ENCODE data around the gene ETFA. TPM values are rescaled to one million over a fixed set of nuclear protein-coding genes. Genes with fewer than 3 reads are reported as not detected.

ETFA gene
- total RNA-seq, 4 donors from 2014 or later: 65.8 to 195 (median 159) TPM

- Histone ChIP-seq H3K4me3 (no peak overlapping the region), H3K27me3 (peaks cover 68% of the 10 kb centered on the region), H3K9me3 (no peaks in the 10 kb centered on the region), H3K27ac (no peak overlapping the region), H3K36me3 (no peaks in the 10 kb centered on the region), H3K4me1 (peaks cover 4 to 38% (median 30%) of the 10 kb centered on the region in 4 donors)
- intact Hi-C loops (cut with DNase I; ENCODE audit: low total_unique reads): loop anchor here (10.0 kb wide), 1 partner anchor 139 kb away; no protein-coding TSS in a partner anchor
- in situ Hi-C loops (cut with MboI; ENCODE audit: low pct_ligation_motif_present in 1 of 4, low pct_unique_long_range_greater_than_20kb in 1 of 4, low sequenced_read_pairs in 3 of 4): loop anchor here in 1 of 4 donors (25.0 kb wide), 1 partner anchor 147 kb away; no protein-coding TSS in a partner anchor
- no peak for DNase-seq
- no peak for TF ChIP-seq CTCF (IDR thresholded peaks at IDR 0.05)
- no peak for TF ChIP-seq POLR2A (IDR thresholded peaks at IDR 0.05)
- TF ChIP-seq EP300 (IDR thresholded peaks at IDR 0.05; ENCODE audit: low read depth): no peak
- TF ChIP-seq POLR2AphosphoS5 (IDR thresholded peaks at IDR 0.05): no peak
- 48% methylated on average over 9 of the region's 9 CpGs; no CpG with 5 or more reads in 1 of the 2 donors for WGBS, 2 donors (ENCODE audit: low coverage in 1 of 2)
Measured at GRCh38 chr15:76333720-76334437, 22.6 kb upstream of the ETFA start.

GRCh38 chr15:76333309-76333708, 22.0 kb upstream of the ETFA start:
- TF ChIP-seq POLR2A (IDR thresholded peaks at IDR 0.05) (no peak), EP300 (IDR thresholded peaks at IDR 0.05; ENCODE audit: low read depth) (no peak), CTCF (IDR thresholded peaks at IDR 0.05) (no peak), POLR2AphosphoS5 (IDR thresholded peaks at IDR 0.05) (no peak)
- intact Hi-C loops (cut with DNase I; ENCODE audit: low total_unique reads): loop anchor here (10.0 kb wide), 1 partner anchor 139 kb away; no protein-coding TSS in a partner anchor
- H3K9me3 ChIP-seq: no peaks in the 10 kb centered on the region
- peaks cover 4 to 33% (median 27%) of the 10 kb centered on the region in 4 donors for H3K4me1 ChIP-seq
- in situ Hi-C loops (cut with MboI; ENCODE audit: low pct_ligation_motif_present in 1 of 4, low pct_unique_long_range_greater_than_20kb in 1 of 4, low sequenced_read_pairs in 3 of 4): loop anchor here in 1 of 4 donors (25.0 kb wide), 1 partner anchor 146 kb away; no protein-coding TSS in a partner anchor
- 80 to 100% methylated on average over 1 of the region's 1 CpG for WGBS, 2 donors (ENCODE audit: low coverage in 1 of 2)
- no peak overlapping the region for H3K27ac ChIP-seq
- no peak overlapping the region for H3K4me3 ChIP-seq
- H3K27me3 ChIP-seq: peaks cover 62% of the 10 kb centered on the region
- DNase-seq: no peak
- no peaks in the 10 kb centered on the region for H3K36me3 ChIP-seq

GRCh38 chr15:76332796-76333195, 21.5 kb upstream of the ETFA start:
- Histone ChIP-seq H3K4me1 (peaks cover 4 to 28% (median 22%) of the 10 kb centered on the region in 4 donors), H3K4me3 (no peak overlapping the region), H3K27ac (no peak overlapping the region), H3K9me3 (no peaks in the 10 kb centered on the region), H3K36me3 (no peaks in the 10 kb centered on the region), H3K27me3 (peaks cover 57% of the 10 kb centered on the region)
- no peak for DNase-seq
- in situ Hi-C loops (cut with MboI; ENCODE audit: low pct_ligation_motif_present in 1 of 4, low pct_unique_long_range_greater_than_20kb in 1 of 4, low sequenced_read_pairs in 3 of 4): loop anchor here in 1 of 4 donors (25.0 kb wide), 1 partner anchor 145 kb away; no protein-coding TSS in a partner anchor
- intact Hi-C loops (cut with DNase I; ENCODE audit: low total_unique reads): loop anchor here (10.0 kb wide), 1 partner anchor 138 kb away; no protein-coding TSS in a partner anchor
- 83% methylated on average over 1 of the region's 1 CpG; no CpG with 5 or more reads in 1 of the 2 donors for WGBS, 2 donors (ENCODE audit: low coverage in 1 of 2)
- no peak for TF ChIP-seq CTCF (IDR thresholded peaks at IDR 0.05)
- TF ChIP-seq POLR2A (IDR thresholded peaks at IDR 0.05): no peak
- no peak for TF ChIP-seq EP300 (IDR thresholded peaks at IDR 0.05; ENCODE audit: low read depth)
- TF ChIP-seq POLR2AphosphoS5 (IDR thresholded peaks at IDR 0.05): no peak

- peak; percentile 47 for DNase-seq
- Histone ChIP-seq H3K27ac (no peak overlapping the region), H3K27me3 (peaks cover 40% of the 10 kb centered on the region), H3K4me3 (no peak overlapping the region), H3K4me1 (peaks cover 0 to 2% (median 1%) of the 10 kb centered on the region in 4 donors), H3K9me3 (no peaks in the 10 kb centered on the region), H3K36me3 (no peaks in the 10 kb centered on the region)
- in situ Hi-C loops (cut with MboI; ENCODE audit: low pct_ligation_motif_present in 1 of 4, low pct_unique_long_range_greater_than_20kb in 1 of 4, low sequenced_read_pairs in 3 of 4): loop anchor here in 1 of 4 donors (25.0 kb wide), 1 partner anchor 143 kb away; no protein-coding TSS in a partner anchor
- intact Hi-C loops (cut with DNase I; ENCODE audit: low total_unique reads): loop anchor here (10.0 kb wide), 1 partner anchor 135 kb away; no protein-coding TSS in a partner anchor
- WGBS, 2 donors (ENCODE audit: low coverage in 1 of 2): 76% methylated on average over 7 of the region's 7 CpGs; no CpG with 5 or more reads in 1 of the 2 donors
- no peak for TF ChIP-seq EP300 (IDR thresholded peaks at IDR 0.05; ENCODE audit: low read depth)
- peak; percentile 40 to 51 (median 45) for TF ChIP-seq CTCF (IDR thresholded peaks at IDR 0.05)
Measured at GRCh38 chr15:76330080-76330680, 18.9 kb upstream of the ETFA start.
